ENCODE data around the gene ACTL6B. TPM values are rescaled to one million over a fixed set of nuclear protein-coding genes. Genes with fewer than 3 reads are reported as not detected.

The ACTL6B gene
- total and polyA plus RNA-seq, 2 donors (not counting 3 experiments of a cell fraction or from before 2014, with no cell fraction given), result not detected

DNA sequence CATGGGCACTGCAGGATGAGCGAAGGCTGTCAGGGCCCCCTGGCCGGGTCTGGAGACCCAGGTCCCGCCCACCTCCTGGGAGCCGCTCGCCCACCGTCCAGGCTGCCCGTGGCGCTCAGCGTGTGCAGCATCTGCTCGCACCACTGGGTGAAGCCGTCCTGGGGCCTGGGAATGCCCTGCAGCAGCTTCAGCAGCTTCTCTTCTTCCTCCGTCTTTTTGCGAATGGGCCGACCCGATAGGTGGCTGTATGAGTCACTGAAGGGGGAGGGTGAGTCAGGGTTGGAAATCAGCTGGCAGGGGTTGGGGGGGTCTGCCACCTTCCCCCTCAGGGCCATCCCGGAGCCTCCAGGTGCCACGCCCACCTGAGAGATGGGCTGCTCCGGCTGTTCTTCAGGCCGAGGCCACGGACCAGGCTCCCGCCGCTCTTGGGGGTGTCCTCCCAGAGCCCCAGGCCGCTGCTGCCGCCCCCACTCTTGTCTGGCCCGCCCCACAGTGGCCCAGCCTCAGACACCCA lies 26.0 kb upstream of the ACTL6B start:
- Histone ChIP-seq H3K27me3 (ENCODE audit: control insufficient read depth in 2 of 2, insufficient read depth in 2 of 2, low read length in 2 of 2) (no peaks in the 10 kb centered on the region), H3K79me2 (ENCODE audit: control insufficient read depth, insufficient read depth, low read length) (no peaks in the 10 kb centered on the region), H2AFZ (ENCODE audit: low read depth, low read length) (no peak overlapping the region), H3K4me2 (ENCODE audit: insufficient read depth, low read length) (no peak overlapping the region), H3K27ac (ENCODE audit: insufficient read depth, low read depth, low read length) (no peak overlapping the region), H3K4me3 (replicated peaks in 1 of 3; ENCODE audit: insufficient read depth in 1 of 3, low read depth in 1 of 3, low read length in 3 of 3) (no peak overlapping the region), H4K20me1 (replicated peaks; ENCODE audit: control insufficient read depth, extremely low read depth, insufficient read depth, low read length) (no peaks in the 10 kb centered on the region), H3K9me3 (replicated peaks; ENCODE audit: control insufficient read depth, insufficient read depth, low read length) (no peaks in the 10 kb centered on the region), H3K9me1 (replicated peaks; ENCODE audit: control insufficient read depth, extremely low read depth, insufficient read depth, low read length) (no peaks in the 10 kb centered on the region), H3K36me3 (ENCODE audit: control insufficient read depth in 2 of 2, extremely low read depth in 1 of 2, insufficient read depth in 2 of 2, low read length in 2 of 2) (peaks cover 14 to 72% of the 10 kb centered on the region in 2 experiments), H3K9ac (replicated peaks; ENCODE audit: extremely low read depth, insufficient read depth, low read length) (no peak overlapping the region), H3K4me1 (ENCODE audit: control insufficient read depth, extremely low read depth, insufficient read depth, low read length) (no peaks in the 10 kb centered on the region)
- DNase-seq (ENCODE audit: low read depth, low spot score) (no peak), FAIRE-seq (no peak)
- TF ChIP-seq MYC (IDR thresholded peaks at IDR 0.05; ENCODE audit: low read depth, low read length), result no peak
- TF ChIP-seq EZH2 (IDR thresholded peaks at IDR 0.05; ENCODE audit: borderline replicate concordance, low read depth, low read length, severe bottlenecking), result no peak
- no peak for TF ChIP-seq JUN (IDR thresholded peaks at IDR 0.05; ENCODE audit: borderline replicate concordance, insufficient read depth, insufficient read length, low read depth)
- TF ChIP-seq POLR2A (IDR thresholded peaks at IDR 0.05; ENCODE audit: low read depth, low read length), result no peak
- TF ChIP-seq, protein P1, sequence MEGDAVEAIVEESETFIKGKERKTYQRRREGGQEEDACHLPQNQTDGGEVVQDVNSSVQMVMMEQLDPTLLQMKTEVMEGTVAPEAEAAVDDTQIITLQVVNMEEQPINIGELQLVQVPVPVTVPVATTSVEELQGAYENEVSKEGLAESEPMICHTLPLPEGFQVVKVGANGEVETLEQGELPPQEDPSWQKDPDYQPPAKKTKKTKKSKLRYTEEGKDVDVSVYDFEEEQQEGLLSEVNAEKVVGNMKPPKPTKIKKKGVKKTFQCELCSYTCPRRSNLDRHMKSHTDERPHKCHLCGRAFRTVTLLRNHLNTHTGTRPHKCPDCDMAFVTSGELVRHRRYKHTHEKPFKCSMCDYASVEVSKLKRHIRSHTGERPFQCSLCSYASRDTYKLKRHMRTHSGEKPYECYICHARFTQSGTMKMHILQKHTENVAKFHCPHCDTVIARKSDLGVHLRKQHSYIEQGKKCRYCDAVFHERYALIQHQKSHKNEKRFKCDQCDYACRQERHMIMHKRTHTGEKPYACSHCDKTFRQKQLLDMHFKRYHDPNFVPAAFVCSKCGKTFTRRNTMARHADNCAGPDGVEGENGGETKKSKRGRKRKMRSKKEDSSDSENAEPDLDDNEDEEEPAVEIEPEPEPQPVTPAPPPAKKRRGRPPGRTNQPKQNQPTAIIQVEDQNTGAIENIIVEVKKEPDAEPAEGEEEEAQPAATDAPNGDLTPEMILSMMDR (IDR thresholded peaks at IDR 0.05; ENCODE audit: extremely low read depth in 1 of 2, insufficient read depth in 1 of 2, low read depth in 1 of 2, low read length in 2 of 2), result no peak
- TF ChIP-seq GATA2 (IDR thresholded peaks at IDR 0.05; ENCODE audit: insufficient read depth, insufficient read length, low read depth, low read length), result no peak
- TF ChIP-seq, protein P2, sequence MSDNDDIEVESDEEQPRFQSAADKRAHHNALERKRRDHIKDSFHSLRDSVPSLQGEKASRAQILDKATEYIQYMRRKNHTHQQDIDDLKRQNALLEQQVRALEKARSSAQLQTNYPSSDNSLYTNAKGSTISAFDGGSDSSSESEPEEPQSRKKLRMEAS (IDR thresholded peaks at IDR 0.05; ENCODE audit: insufficient read depth, insufficient read length), result no peak
- TF ChIP-seq POLR2AphosphoS5 (IDR thresholded peaks at IDR 0.05; ENCODE audit: insufficient read depth, low read depth, low read length), result no peak
- TF ChIP-seq FOS (IDR thresholded peaks at IDR 0.05; ENCODE audit: borderline replicate concordance, insufficient read depth, low read length), result no peak
- ChIA-PET CTCF (interaction anchor here (0.8 to 7.0 kb wide), 4 partner anchors 8 to 50 kb away, joined by 3 to 60 read pairs (median 4); partner anchors contain the start of gene POP7), POLR2A (interaction anchor here (0.8 kb wide), 1 partner anchor 96 kb away, joined by 3 read pairs; the partner anchor contains the start of genes FBXO24 and LRCH4)
- no TSS peak for BruUV-seq (replicated peaks)
- intact Hi-C loops (cut with micrococcal nuclease), result loop anchor here (2.0 kb wide), 1 partner anchor 77 kb away; no protein-coding TSS in a partner anchor
- dilution Hi-C loops (cut with MboI; ENCODE audit: extremely low pct_ligation_motif_present, low sequenced_read_pairs), result no loop called here
